Esophagus mucosa (tissue), 1 donor: ENCODE measurements around the gene COPB2. TPM values are rescaled to one million over a fixed set of nuclear protein-coding genes. Genes with fewer than 3 reads are reported as not detected.

Experiments
- total RNA-seq: library from RNA; stranded (reverse); gene quantifications from one replicate; pipeline ENCODE4 v1.2.4, GENCODE V29; 2023
- donor health status: DM: yes; HTN: yes; CAD: no.

Gene COPB2
- total RNA-seq, 1 donor from 2014 or later = 75.2 TPM

Other genes starting within 250 kb of the COPB2 start
- gene MRPS22, start 45.6 kb downstream of the COPB2 start, total RNA-seq = 51.1 TPM
- gene RBP2, start 86.9 kb upstream of the COPB2 start, total RNA-seq = not detected
- 150 TPM for gene RBP1, start 150.1 kb upstream of the COPB2 start, total RNA-seq